Ishikawa (cell line): ENCODE measurements around the gene SPAG8.

Experiments used
- CREB1 ChIP-seq: IDR thresholded peaks from 2 replicates; pipeline ENCODE4 v1.6.1; 2012; ENCODE audit warnings: low read depth
- EGR1 ChIP-seq: IDR thresholded peaks from 2 replicates; pipeline ENCODE4 v1.6.1; 2012
- EP300 ChIP-seq: IDR thresholded peaks from 2 replicates; pipeline ENCODE4 v1.6.1; 2012; ENCODE audit warnings: borderline replicate concordance
- FOXM1 ChIP-seq: IDR thresholded peaks from 2 replicates; pipeline ENCODE4 v1.6.1; 2012; ENCODE audit warnings: low read depth, borderline replicate concordance
- NFIC ChIP-seq: IDR thresholded peaks from 2 replicates; pipeline ENCODE4 v1.6.1; 2012
- RAD21 ChIP-seq: IDR thresholded peaks from 2 replicates; pipeline ENCODE4 v1.6.1; 2012; ENCODE audit warnings: low read depth
- REST ChIP-seq: IDR thresholded peaks from 2 replicates; pipeline ENCODE4 v1.6.1; 2012; ENCODE audit warnings: low read depth, mild to moderate bottlenecking
- TCF12 ChIP-seq: IDR thresholded peaks from 2 replicates; pipeline ENCODE4 v1.6.1; 2012; ENCODE audit warnings: low read depth
- TEAD4 ChIP-seq: IDR thresholded peaks from 2 replicates; pipeline ENCODE4 v1.6.1; 2012
- USF1 ChIP-seq: IDR thresholded peaks from 2 replicates; pipeline ENCODE4 v1.6.1; 2012
- ZBTB7A ChIP-seq: IDR thresholded peaks from 2 replicates; pipeline ENCODE4 v1.6.1; 2012; ENCODE audit warnings: low read depth
- TF ChIP-seq, protein P1 (sequence below): IDR thresholded peaks from 2 replicates; pipeline ENCODE4 v1.6.1; 2012

- TF ChIP-seq EP300 (no peak), USF1 (no peak), TEAD4 (no peak), RAD21 (no peak), ZBTB7A (no peak), NFIC (no peak), REST (no peak), FOXM1 (no peak), CREB1 (no peak), EGR1 (no peak), TCF12 (no peak)
- TF ChIP-seq, protein P1, sequence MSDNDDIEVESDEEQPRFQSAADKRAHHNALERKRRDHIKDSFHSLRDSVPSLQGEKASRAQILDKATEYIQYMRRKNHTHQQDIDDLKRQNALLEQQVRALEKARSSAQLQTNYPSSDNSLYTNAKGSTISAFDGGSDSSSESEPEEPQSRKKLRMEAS, result no peak
Measured at GRCh38 chr9:35797311-35798109, 14.6 kb downstream of the SPAG8 start.
